Measurements from ENCODE around the gene NDUFB5.
A peak's percentile ranks its signal among the peaks of the same experiment; 100 is the strongest.

Gene NDUFB5

DNA sequence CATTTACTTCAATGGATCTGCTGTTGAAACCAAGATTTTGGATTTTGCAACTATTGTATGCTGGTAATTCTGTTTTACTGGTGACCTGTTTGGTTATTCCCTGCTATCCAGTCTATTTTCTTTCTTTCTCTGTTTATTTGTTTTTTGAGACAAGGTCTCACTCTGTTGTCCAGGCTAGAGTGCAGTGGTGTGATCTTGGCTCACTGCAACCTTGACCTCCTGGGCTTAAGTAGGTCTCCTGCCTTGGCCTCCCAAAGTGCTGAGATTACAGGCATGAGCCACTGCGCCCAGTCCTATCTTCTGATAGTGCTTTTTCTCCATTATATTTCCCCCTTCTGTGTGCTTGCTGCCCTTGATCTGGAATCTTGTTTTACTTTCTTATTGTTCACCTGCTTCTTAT, 63.8 kb downstream of the NDUFB5 start:
- H3K4me1 ChIP-seq (ENCODE audit: control insufficient read depth in 2 of 2, insufficient read depth in 1 of 2, low read depth in 1 of 2, low read length in 2 of 2) = peaks cover 2 to 8% of the 10 kb centered on the region in 2 donors
- peaks cover 0 to 6% of the 10 kb centered on the region in 2 donors for H3K9me3 ChIP-seq (replicated peaks in 1 of 2; ENCODE audit: control insufficient read depth in 2 of 2, insufficient read depth in 1 of 2, low read depth in 1 of 2, low read length in 2 of 2)
- H4K91ac ChIP-seq (ENCODE audit: low read depth, low read length, poor library complexity) = no peak overlapping the region
- no peaks in the 10 kb centered on the region for H3K27me3 ChIP-seq (ENCODE audit: control insufficient read depth in 3 of 3, insufficient read depth in 3 of 3, low read depth in 1 of 3, low read length in 3 of 3)
- no peak overlapping the region for H3K27ac ChIP-seq (replicated peaks; ENCODE audit: low read length)
- DNase-seq (ENCODE audit: low spot score) = no peak
- H2BK12ac ChIP-seq (ENCODE audit: low read length) = no peak overlapping the region
- no peak overlapping the region for H3K23ac ChIP-seq (ENCODE audit: low read depth, low read length, poor library complexity)
- no peak overlapping the region for H2AFZ ChIP-seq (ENCODE audit: low read length)
- no peak overlapping the region for H3K4ac ChIP-seq (ENCODE audit: low read length)
- no peak overlapping the region for H3K14ac ChIP-seq (ENCODE audit: low read length)
- H4K8ac ChIP-seq (ENCODE audit: low read depth, low read length) = no peak overlapping the region
- no peak overlapping the region for H3K9ac ChIP-seq (ENCODE audit: low read depth, low read length, poor library complexity)
- no peak overlapping the region for H2BK120ac ChIP-seq (ENCODE audit: low read depth, low read length)
- WGBS, 2 donors (ENCODE audit: extremely low coverage in 2 of 2, insufficient read length in 2 of 2, insufficient replicate concordance in 1 of 2) = no CpG with 5 or more reads among the region's 1 CpG
- no peak overlapping the region for H3K4me3 ChIP-seq (ENCODE audit: low read length in 2 of 2)
- peaks cover 0 to 4% of the 10 kb centered on the region in 2 donors for H3K36me3 ChIP-seq (replicated peaks in 1 of 2; ENCODE audit: control insufficient read depth in 2 of 2, insufficient read depth in 2 of 2, low read length in 2 of 2)
- H2BK15ac ChIP-seq (ENCODE audit: low read length) = no peak overlapping the region
- no peak overlapping the region for H2AK5ac ChIP-seq (ENCODE audit: low read depth, low read length)
- peaks cover 7% of the 10 kb centered on the region for H3K79me1 ChIP-seq (ENCODE audit: low read depth, low read length)
- no peak overlapping the region for H3K18ac ChIP-seq (ENCODE audit: low read length)
- no peak overlapping the region for H2BK5ac ChIP-seq (ENCODE audit: low read length)
- no peak overlapping the region for H3K4me2 ChIP-seq (ENCODE audit: insufficient read depth, low read length, poor library complexity, severe bottlenecking)

DNA sequence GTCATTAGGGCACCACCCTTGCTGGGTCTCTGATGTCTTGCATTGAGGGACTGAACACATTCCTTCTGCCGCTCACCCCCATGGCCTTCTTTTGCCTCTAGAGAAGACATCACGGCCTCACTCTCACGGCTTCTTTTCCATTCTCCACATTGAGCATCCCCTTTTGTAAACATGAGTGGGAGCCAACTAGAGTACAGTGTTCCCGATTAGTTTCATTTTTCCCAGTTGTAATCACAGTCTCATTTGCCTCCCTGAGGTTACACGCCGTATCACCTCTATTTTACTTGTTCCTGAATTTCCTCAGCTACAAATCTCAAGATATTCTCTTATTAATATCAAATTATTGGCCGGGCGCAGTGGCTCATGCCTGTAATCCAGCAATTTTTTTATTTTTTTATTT, 65.7 kb downstream of the NDUFB5 start:
- Histone ChIP-seq H2BK120ac (ENCODE audit: low read depth, low read length) (no peak overlapping the region), H3K27me3 (ENCODE audit: control insufficient read depth in 3 of 3, insufficient read depth in 3 of 3, low read depth in 1 of 3, low read length in 3 of 3) (no peaks in the 10 kb centered on the region), H2BK12ac (ENCODE audit: low read length) (no peak overlapping the region), H3K79me1 (ENCODE audit: low read depth, low read length) (peaks cover 5% of the 10 kb centered on the region), H4K91ac (ENCODE audit: low read depth, low read length, poor library complexity) (no peak overlapping the region), H3K9me3 (replicated peaks in 1 of 2; ENCODE audit: control insufficient read depth in 2 of 2, insufficient read depth in 1 of 2, low read depth in 1 of 2, low read length in 2 of 2) (peaks cover 0 to 6% of the 10 kb centered on the region in 2 donors), H3K23ac (ENCODE audit: low read depth, low read length, poor library complexity) (no peak overlapping the region), H2AFZ (ENCODE audit: low read length) (no peak overlapping the region), H2AK5ac (ENCODE audit: low read depth, low read length) (no peak overlapping the region), H3K4me2 (ENCODE audit: insufficient read depth, low read length, poor library complexity, severe bottlenecking) (no peak overlapping the region), H2BK5ac (ENCODE audit: low read length) (no peak overlapping the region), H4K8ac (ENCODE audit: low read depth, low read length) (no peak overlapping the region), H3K14ac (ENCODE audit: low read length) (no peak overlapping the region), H3K4ac (ENCODE audit: low read length) (no peak overlapping the region), H3K9ac (ENCODE audit: low read depth, low read length, poor library complexity) (no peak overlapping the region), H3K36me3 (replicated peaks in 1 of 2; ENCODE audit: control insufficient read depth in 2 of 2, insufficient read depth in 2 of 2, low read length in 2 of 2) (peaks cover 0 to 4% of the 10 kb centered on the region in 2 donors), H2BK15ac (ENCODE audit: low read length) (no peak overlapping the region), H3K18ac (ENCODE audit: low read length) (no peak overlapping the region), H3K27ac (replicated peaks; ENCODE audit: low read length) (no peak overlapping the region), H3K4me3 (ENCODE audit: low read length in 2 of 2) (no peak overlapping the region), H3K4me1 (ENCODE audit: control insufficient read depth in 2 of 2, insufficient read depth in 1 of 2, low read depth in 1 of 2, low read length in 2 of 2) (peaks cover 2 to 8% of the 10 kb centered on the region in 2 donors)
- no peak for DNase-seq (ENCODE audit: low spot score)
- WGBS, 2 donors (ENCODE audit: extremely low coverage in 2 of 2, insufficient read length in 2 of 2, insufficient replicate concordance in 1 of 2) = no CpG with 5 or more reads among the region's 8 CpGs

DNA sequence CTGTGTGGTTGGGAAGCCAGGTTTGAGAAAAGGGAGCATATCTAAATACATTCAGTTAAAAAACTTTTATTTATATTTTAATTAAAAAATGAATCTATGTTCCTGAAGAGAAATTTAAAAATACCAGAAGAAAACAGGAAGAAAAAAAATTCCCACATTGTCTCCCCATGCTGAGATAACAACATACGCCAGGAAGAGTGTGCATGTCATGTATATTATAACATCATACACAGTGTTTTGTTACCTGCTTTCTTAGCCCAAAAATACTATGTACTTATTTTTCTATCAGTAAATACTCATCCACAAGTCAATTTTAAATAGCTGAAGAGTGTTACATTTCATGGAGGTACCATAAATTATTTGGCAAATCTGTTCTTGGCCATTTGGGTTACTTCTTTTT, 66.7 kb downstream of the NDUFB5 start:
- Histone ChIP-seq H3K4me3 (ENCODE audit: low read length in 2 of 2) (no peak overlapping the region), H3K4ac (ENCODE audit: low read length) (no peak overlapping the region), H3K27ac (replicated peaks; ENCODE audit: low read length) (no peak overlapping the region), H3K14ac (ENCODE audit: low read length) (no peak overlapping the region), H2AFZ (ENCODE audit: low read length) (no peak overlapping the region), H4K91ac (ENCODE audit: low read depth, low read length, poor library complexity) (no peak overlapping the region), H3K4me1 (ENCODE audit: control insufficient read depth in 2 of 2, insufficient read depth in 1 of 2, low read depth in 1 of 2, low read length in 2 of 2) (peaks cover 2% of the 10 kb centered on the region in 2 donors), H3K4me2 (ENCODE audit: insufficient read depth, low read length, poor library complexity, severe bottlenecking) (no peak overlapping the region), H2AK5ac (ENCODE audit: low read depth, low read length) (no peak overlapping the region), H3K36me3 (replicated peaks in 1 of 2; ENCODE audit: control insufficient read depth in 2 of 2, insufficient read depth in 2 of 2, low read length in 2 of 2) (peaks cover 0 to 4% of the 10 kb centered on the region in 2 donors), H2BK12ac (ENCODE audit: low read length) (no peak overlapping the region), H3K9ac (ENCODE audit: low read depth, low read length, poor library complexity) (no peak overlapping the region), H4K8ac (ENCODE audit: low read depth, low read length) (no peak overlapping the region), H3K79me1 (ENCODE audit: low read depth, low read length) (peaks cover 6% of the 10 kb centered on the region), H3K23ac (ENCODE audit: low read depth, low read length, poor library complexity) (no peak overlapping the region), H2BK15ac (ENCODE audit: low read length) (no peak overlapping the region), H3K27me3 (ENCODE audit: control insufficient read depth in 3 of 3, insufficient read depth in 3 of 3, low read depth in 1 of 3, low read length in 3 of 3) (no peaks in the 10 kb centered on the region), H2BK5ac (ENCODE audit: low read length) (no peak overlapping the region), H3K9me3 (replicated peaks in 1 of 2; ENCODE audit: control insufficient read depth in 2 of 2, insufficient read depth in 1 of 2, low read depth in 1 of 2, low read length in 2 of 2) (peaks cover 0 to 6% of the 10 kb centered on the region in 2 donors), H3K18ac (ENCODE audit: low read length) (no peak overlapping the region), H2BK120ac (ENCODE audit: low read depth, low read length) (no peak overlapping the region)
- WGBS, 2 donors (ENCODE audit: extremely low coverage in 2 of 2, insufficient read length in 2 of 2, insufficient replicate concordance in 1 of 2) = no CpG with 5 or more reads among the region's 1 CpG
- DNase-seq (ENCODE audit: low spot score) = no peak

DNA sequence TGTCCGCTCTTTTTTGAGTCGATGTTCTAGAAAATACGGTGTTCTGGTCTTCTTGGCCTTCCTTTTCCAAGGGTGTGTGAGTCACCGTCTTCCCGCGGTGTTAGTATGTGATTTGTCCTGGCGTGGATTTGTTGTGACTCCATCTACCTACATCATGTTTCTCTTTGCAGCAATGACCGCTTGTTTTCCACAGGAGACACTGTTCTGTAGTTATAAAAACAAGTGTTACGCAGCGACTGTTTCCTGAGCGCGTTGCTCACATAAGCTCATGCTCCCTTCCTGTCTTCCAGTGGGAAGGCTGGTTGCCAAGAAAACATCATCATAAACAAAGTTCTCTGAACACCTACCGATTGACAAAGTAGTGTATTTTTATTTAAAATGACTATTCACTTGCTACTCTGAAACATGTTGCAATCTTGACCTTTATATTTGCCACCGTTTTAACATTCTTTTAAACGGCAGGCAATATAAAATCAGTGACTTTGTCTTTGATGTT, 67.2 kb downstream of the NDUFB5 start:
- H3K4me3 ChIP-seq (ENCODE audit: low read length in 2 of 2) = no peak overlapping the region
- no peak overlapping the region for H2BK120ac ChIP-seq (ENCODE audit: low read depth, low read length)
- H3K27ac ChIP-seq (replicated peaks; ENCODE audit: low read length) = peak overlapping the region; percentile 20
- no peak overlapping the region for H2BK15ac ChIP-seq (ENCODE audit: low read length)
- no peak overlapping the region for H2AFZ ChIP-seq (ENCODE audit: low read length)
- WGBS, 2 donors (ENCODE audit: extremely low coverage in 2 of 2, insufficient read length in 2 of 2, insufficient replicate concordance in 1 of 2) = no CpG with 5 or more reads among the region's 15 CpGs
- peaks cover 0 to 6% of the 10 kb centered on the region in 2 donors for H3K9me3 ChIP-seq (replicated peaks in 1 of 2; ENCODE audit: control insufficient read depth in 2 of 2, insufficient read depth in 1 of 2, low read depth in 1 of 2, low read length in 2 of 2)
- H2BK12ac ChIP-seq (ENCODE audit: low read length) = no peak overlapping the region
- no peak overlapping the region for H3K18ac ChIP-seq (ENCODE audit: low read length)
- H3K9ac ChIP-seq (ENCODE audit: low read depth, low read length, poor library complexity) = no peak overlapping the region
- H2BK5ac ChIP-seq (ENCODE audit: low read length) = no peak overlapping the region
- no peak overlapping the region for H3K14ac ChIP-seq (ENCODE audit: low read length)
- no peak overlapping the region for H3K4me2 ChIP-seq (ENCODE audit: insufficient read depth, low read length, poor library complexity, severe bottlenecking)
- DNase-seq (ENCODE audit: low spot score) = no peak
- H3K79me1 ChIP-seq (ENCODE audit: low read depth, low read length) = peaks cover 9% of the 10 kb centered on the region
- no peak overlapping the region for H3K4ac ChIP-seq (ENCODE audit: low read length)
- H3K27me3 ChIP-seq (ENCODE audit: control insufficient read depth in 3 of 3, insufficient read depth in 3 of 3, low read depth in 1 of 3, low read length in 3 of 3) = no peaks in the 10 kb centered on the region
- no peak overlapping the region for H2AK5ac ChIP-seq (ENCODE audit: low read depth, low read length)
- H3K23ac ChIP-seq (ENCODE audit: low read depth, low read length, poor library complexity) = no peak overlapping the region
- peaks cover 0 to 4% of the 10 kb centered on the region in 2 donors for H3K36me3 ChIP-seq (replicated peaks in 1 of 2; ENCODE audit: control insufficient read depth in 2 of 2, insufficient read depth in 2 of 2, low read length in 2 of 2)
- H4K8ac ChIP-seq (ENCODE audit: low read depth, low read length) = no peak overlapping the region
- no peaks in the 10 kb centered on the region for H3K4me1 ChIP-seq (ENCODE audit: control insufficient read depth in 2 of 2, insufficient read depth in 1 of 2, low read depth in 1 of 2, low read length in 2 of 2)
- H4K91ac ChIP-seq (ENCODE audit: low read depth, low read length, poor library complexity) = no peak overlapping the region
